Cardiac muscle cell (in vitro differentiated cells and primary cell): ENCODE data around the gene ABHD12. TPM values are rescaled to one million over a fixed set of nuclear protein-coding genes. Genes with fewer than 3 reads are reported as not detected.

Source experiments
- DNase-seq, 2 donors: peaks; one replicate each; pipeline versions ENCODE4 v3.0.0 to v3.0.0-alpha.2; 2010 to 2017; ENCODE audit warnings: low read depth in 1 of 2, low spot score in 1 of 2
- H3K27ac ChIP-seq: fragments of 200-600 bp; sonication (generic); 2 replicates; pipeline ENCODE4 v1.5.1; 2016
- H3K27me3 ChIP-seq: fragments of 200-600 bp; sonication (generic); 2 replicates; pipeline ENCODE4 v1.6.0; 2016; ENCODE audit warnings: control low read depth
- H3K36me3 ChIP-seq: fragments of 200-600 bp; sonication (generic); 2 replicates; pipeline ENCODE4 v1.5.1; 2016; ENCODE audit warnings: control low read depth
- H3K4me1 ChIP-seq: fragments of 200-600 bp; sonication (generic); 2 replicates; pipeline ENCODE4 v1.8.1; 2017; ENCODE audit warnings: low read depth, mild to moderate bottlenecking, mixed run types
- H3K4me3 ChIP-seq: fragments of 200-600 bp; sonication (generic); 2 replicates; pipeline ENCODE4 v1.5.1; 2016; ENCODE audit warnings: mild to moderate bottlenecking
- H3K9me3 ChIP-seq: fragments of 200-600 bp; sonication (generic); 2 replicates; pipeline ENCODE4 v1.5.1; 2017; ENCODE audit warnings: low read depth, mild to moderate bottlenecking, control low read depth
- CTCF ChIP-seq: IDR thresholded peaks from 2 replicates; pipeline ENCODE4 v1.5.1; 2012; ENCODE audit warnings: low read depth, mild to moderate bottlenecking, low read length
- polyA plus RNA-seq: library from polyadenylated mRNA; unstranded; fragments of >200 nt; fragmentation: Nextera tagmentation; extraction: Ambion mirVana; gene quantifications from 2 replicates; pipeline ENCODE4 v1.2.1, GENCODE V29; 2016
- total RNA-seq: library from RNA; depleted of rRNA; stranded (reverse); fragments of >200 nt; gene quantifications from 2 replicates; pipeline ENCODE4 v1.2.3, GENCODE V29; 2016

ABHD12 gene
- total and polyA plus RNA-seq, 2 experiments from 2014 or later: 57.4 to 113 TPM

- no peaks in the 10 kb centered on the region for H3K27me3 ChIP-seq
- DNase-seq: no peak
- H3K9me3 ChIP-seq: no peaks in the 10 kb centered on the region
- H3K4me3 ChIP-seq: no peak overlapping the region
- peak overlapping the region; percentile 51 for H3K27ac ChIP-seq
- peaks cover 53% of the 10 kb centered on the region for H3K36me3 ChIP-seq
- H3K4me1 ChIP-seq: peaks cover 12% of the 10 kb centered on the region
- TF ChIP-seq CTCF: no peak
Measured at GRCh38 chr20:25291432-25292133, 99.1 kb downstream of the ABHD12 start.

GRCh38 chr20:25290646-25291431, 99.8 kb downstream of the ABHD12 start:
- no peak overlapping the region for H3K4me3 ChIP-seq
- DNase-seq: no peak
- peaks cover 55% of the 10 kb centered on the region for H3K36me3 ChIP-seq
- H3K9me3 ChIP-seq: no peaks in the 10 kb centered on the region
- H3K4me1 ChIP-seq: peaks cover 9% of the 10 kb centered on the region
- peak overlapping the region; percentile 51 for H3K27ac ChIP-seq
- no peaks in the 10 kb centered on the region for H3K27me3 ChIP-seq
- no peak for TF ChIP-seq CTCF

- TF ChIP-seq CTCF: no peak
- H3K36me3 ChIP-seq: peaks cover 62% of the 10 kb centered on the region
- no peak for DNase-seq
- H3K27ac ChIP-seq: peak overlapping the region; percentile 30
- H3K27me3 ChIP-seq: no peaks in the 10 kb centered on the region
- no peak overlapping the region for H3K4me3 ChIP-seq
- no peaks in the 10 kb centered on the region for H3K9me3 ChIP-seq
- H3K4me1 ChIP-seq: peaks cover under 1% of the 10 kb centered on the region
Measured at GRCh38 chr20:25289886-25290597, 100.6 kb downstream of the ABHD12 start.

GRCh38 chr20:25288291-25289181, 102.1 kb downstream of the ABHD12 start:
- TF ChIP-seq CTCF: no peak
- no peak for DNase-seq
- H3K9me3 ChIP-seq: no peaks in the 10 kb centered on the region
- H3K4me1 ChIP-seq: no peaks in the 10 kb centered on the region
- no peak overlapping the region for H3K27ac ChIP-seq
- H3K36me3 ChIP-seq: peaks cover 76% of the 10 kb centered on the region
- no peaks in the 10 kb centered on the region for H3K27me3 ChIP-seq
- no peak overlapping the region for H3K4me3 ChIP-seq
